CD4-positive, CD25-positive, alpha-beta regulatory T cell (primary cell): ENCODE measurements around the gene FMOD. TPM values are rescaled to one million over a fixed set of nuclear protein-coding genes. Genes with fewer than 3 reads are reported as not detected.
A peak's percentile ranks its signal among the peaks of the same experiment; 100 is the strongest.

Source experiments
- ATAC-seq, 2 donors: fragments of 150-1000 bp; cut with Tn5 transposase; one replicate each; pipeline ENCODE4 v1.10.0; 2021; ENCODE audit warnings: low read depth in 2 of 2, moderate number of reproducible peaks in 2 of 2, moderate library complexity in 1 of 2
- DNase-seq, 3 donors: peaks; one replicate each; pipeline versions ENCODE4 v3.0.0 to v3.0.0-alpha.2; 2012 to 2022; ENCODE audit warnings: mixed read lengths in 1 of 3
- H3K27ac ChIP-seq: one replicate; pipeline ENCODE4 v1.7.0; 2013; ENCODE audit warnings: mild to moderate bottlenecking, low read length; ENCODE audit not compliant: insufficient read depth, poor library complexity, severe bottlenecking
- H3K27me3 ChIP-seq: one replicate; pipeline ENCODE4 v1.7.0; 2013; ENCODE audit warnings: low read length; ENCODE audit not compliant: control insufficient read depth, insufficient read depth
- H3K36me3 ChIP-seq: one replicate; pipeline ENCODE4 v1.7.0; 2013; ENCODE audit warnings: mild to moderate bottlenecking, low read length, moderate library complexity; ENCODE audit not compliant: control insufficient read depth, insufficient read depth
- H3K4me1 ChIP-seq: 2 replicates; pipeline ENCODE4 v1.7.0; 2013; ENCODE audit warnings: mild to moderate bottlenecking, low read length; ENCODE audit not compliant: insufficient read depth, control insufficient read depth, poor library complexity, severe bottlenecking
- H3K4me3 ChIP-seq: one replicate; pipeline ENCODE4 v1.7.0; 2013; ENCODE audit warnings: low read depth, mild to moderate bottlenecking, low read length, moderate library complexity
- H3K9me3 ChIP-seq, 2 experiments: 1 replicate in 1 of 2; 2 replicates in 1 of 2; pipeline ENCODE4 v1.7.0; 2013; ENCODE audit warnings: low read length in 2 of 2, mild to moderate bottlenecking in 1 of 2, moderate library complexity in 1 of 2; ENCODE audit not compliant: control insufficient read depth in 2 of 2
- H3K27ac Mint-ChIP-seq, 3 donors: one replicate each; pipeline ENCODE4 v1.8.0; 2020 to 2022; ENCODE audit warnings: mild to moderate bottlenecking in 3 of 3, mixed read lengths in 3 of 3, moderate library complexity in 2 of 3
- H3K27me3 Mint-ChIP-seq: one replicate; pipeline ENCODE4 v1.8.0; 2022; ENCODE audit warnings: mild to moderate bottlenecking, mixed read lengths
- H3K36me3 Mint-ChIP-seq: one replicate; pipeline ENCODE4 v1.8.0; 2020; ENCODE audit warnings: mixed read lengths
- H3K4me1 Mint-ChIP-seq, 4 donors: one replicate each; pipeline ENCODE4 v1.8.0; 2020 to 2022; ENCODE audit warnings: mixed read lengths in 4 of 4, mild to moderate bottlenecking in 1 of 4
- H3K4me3 Mint-ChIP-seq, 4 donors: one replicate each; pipeline ENCODE4 v1.8.0; 2020 to 2022; ENCODE audit warnings: mild to moderate bottlenecking in 4 of 4, mixed read lengths in 4 of 4, moderate library complexity in 3 of 4
- H3K9me3 Mint-ChIP-seq, 7 donors: one replicate each; pipeline ENCODE4 v1.8.0; 2020 to 2022; ENCODE audit warnings: mixed read lengths in 7 of 7, mild to moderate bottlenecking in 3 of 7, moderate library complexity in 2 of 7
- polyA plus RNA-seq, 4 donors: library from polyadenylated mRNA; unstranded; fragments of 300-500 nt; fragmentation: Illumina TruSeq; gene quantifications; one replicate each; pipeline ENCODE4 v1.2.3, GENCODE V29; 2021
- total RNA-seq: library from RNA; stranded (reverse); gene quantifications from one replicate; pipeline ENCODE4 v1.2.3, GENCODE V29; 2022

FMOD gene
- total and polyA plus RNA-seq, 5 donors from 2014 or later: not detected

- Mint-ChIP-seq H3K27ac (peak overlapping the region; percentile 98 to 99 (median 98)), H3K36me3 (no peaks in the 10 kb centered on the region), H3K27me3 (no peaks in the 10 kb centered on the region), H3K9me3 (no peaks in the 10 kb centered on the region), H3K4me3 (peak overlapping the region; percentile 84 to 90 (median 88)), H3K4me1 (peaks cover 31 to 94% (median 70%) of the 10 kb centered on the region in 4 donors)
- Histone ChIP-seq H3K27me3 (no peaks in the 10 kb centered on the region), H3K36me3 (no peaks in the 10 kb centered on the region), H3K4me3 (peak overlapping the region; percentile 69), H3K27ac (peak overlapping the region; percentile 100), H3K4me1 (peaks cover 91% of the 10 kb centered on the region), H3K9me3 (no peaks in the 10 kb centered on the region)
- ATAC-seq (peak; percentile 6 to 7), DNase-seq (peak; percentile 39 to 83 (median 76))
Observed at GRCh38 chr1:203324105-203325025, 26.6 kb downstream of the FMOD start.

GRCh38 chr1:203323587-203323986 lies 27.3 kb downstream of the FMOD start:
- no peaks in the 10 kb centered on the region for H3K9me3 Mint-ChIP-seq

GRCh38 chr1:203322500-203323179 lies 28.3 kb downstream of the FMOD start:
- Histone ChIP-seq H3K4me1 (peaks cover 90% of the 10 kb centered on the region), H3K27ac (peak overlapping the region; percentile 100), H3K4me3 (peak overlapping the region; percentile 12), H3K9me3 (no peaks in the 10 kb centered on the region), H3K36me3 (no peaks in the 10 kb centered on the region), H3K27me3 (no peaks in the 10 kb centered on the region)
- H3K36me3 Mint-ChIP-seq: no peaks in the 10 kb centered on the region
- peak overlapping the region; percentile 98 to 99 (median 98) for H3K27ac Mint-ChIP-seq
- peak overlapping the region; percentile 84 to 90 (median 88) for H3K4me3 Mint-ChIP-seq
- H3K27me3 Mint-ChIP-seq: no peaks in the 10 kb centered on the region
- H3K4me1 Mint-ChIP-seq: peaks cover 39 to 95% (median 71%) of the 10 kb centered on the region in 4 donors
- ATAC-seq: no peak
- no peak for DNase-seq
- no peaks in the 10 kb centered on the region for H3K9me3 Mint-ChIP-seq

More at GRCh38 chr1:203323587-203323986, 27.3 kb downstream of the FMOD start:
- H3K4me3 Mint-ChIP-seq: peak overlapping the region; percentile 84 to 90 (median 88)
- DNase-seq: no peak
- H3K27me3 ChIP-seq: no peaks in the 10 kb centered on the region
- H3K4me1 Mint-ChIP-seq: peaks cover 35 to 96% (median 74%) of the 10 kb centered on the region in 4 donors
- peak overlapping the region; percentile 100 for H3K27ac ChIP-seq
- no peaks in the 10 kb centered on the region for H3K36me3 ChIP-seq
- H3K36me3 Mint-ChIP-seq: no peaks in the 10 kb centered on the region
- H3K4me1 ChIP-seq: peaks cover 95% of the 10 kb centered on the region
- ATAC-seq: no peak
- H3K4me3 ChIP-seq: peak overlapping the region; percentile 69
- H3K27me3 Mint-ChIP-seq: no peaks in the 10 kb centered on the region
- H3K27ac Mint-ChIP-seq: peak overlapping the region; percentile 98 to 99 (median 98)
- H3K9me3 ChIP-seq: no peaks in the 10 kb centered on the region

GRCh38 chr1:203321273-203322052 lies 29.5 kb downstream of the FMOD start:
- no peaks in the 10 kb centered on the region for H3K9me3 ChIP-seq
- no peaks in the 10 kb centered on the region for H3K36me3 Mint-ChIP-seq
- H3K36me3 ChIP-seq: no peaks in the 10 kb centered on the region
- H3K4me3 ChIP-seq: peak overlapping the region; percentile 45
- peak overlapping the region; percentile 98 to 99 (median 98) for H3K27ac Mint-ChIP-seq
- H3K9me3 Mint-ChIP-seq: no peaks in the 10 kb centered on the region
- peak overlapping the region; percentile 100 for H3K27ac ChIP-seq
- no peaks in the 10 kb centered on the region for H3K27me3 ChIP-seq
- H3K4me1 ChIP-seq: peaks cover 80% of the 10 kb centered on the region
- H3K4me3 Mint-ChIP-seq: peak overlapping the region; percentile 56 to 90 (median 86)
- ATAC-seq: peak in 1 of 2 donors; percentile 1
- H3K4me1 Mint-ChIP-seq: peaks cover 42 to 99% (median 74%) of the 10 kb centered on the region in 4 donors
- DNase-seq: peak in 1 of 3 donors; percentile 39
- H3K27me3 Mint-ChIP-seq: no peaks in the 10 kb centered on the region

- H3K9me3 Mint-ChIP-seq: no peaks in the 10 kb centered on the region
- H3K4me3 ChIP-seq: peak overlapping the region; percentile 45
- DNase-seq (peak; percentile 69 to 95 (median 83)), ATAC-seq (peak; percentile 78 to 81)
- no peaks in the 10 kb centered on the region for H3K9me3 ChIP-seq
- no peaks in the 10 kb centered on the region for H3K27me3 ChIP-seq
- H3K4me3 Mint-ChIP-seq: peak overlapping the region; percentile 79 to 90 (median 86)
- H3K4me1 Mint-ChIP-seq: peaks cover 42 to 96% (median 73%) of the 10 kb centered on the region in 4 donors
- H3K4me1 ChIP-seq: peaks cover 73% of the 10 kb centered on the region
- peaks cover 2% of the 10 kb centered on the region for H3K36me3 Mint-ChIP-seq
- peak overlapping the region; percentile 100 for H3K27ac ChIP-seq
- no peaks in the 10 kb centered on the region for H3K27me3 Mint-ChIP-seq
- H3K27ac Mint-ChIP-seq: peak overlapping the region; percentile 98 to 99 (median 98)
- H3K36me3 ChIP-seq: no peaks in the 10 kb centered on the region
Observed at GRCh38 chr1:203320591-203321272, 30.2 kb downstream of the FMOD start.

GRCh38 chr1:203318229-203318517 lies 32.7 kb downstream of the FMOD start:
- peak overlapping the region in 1 of 4 donors; percentile 61 for H3K4me3 Mint-ChIP-seq
- H3K4me1 ChIP-seq: peaks cover 49% of the 10 kb centered on the region
- no peak overlapping the region for H3K27ac ChIP-seq
- H3K9me3 ChIP-seq: no peaks in the 10 kb centered on the region
- ATAC-seq (no peak), DNase-seq (no peak)
- no peaks in the 10 kb centered on the region for H3K27me3 ChIP-seq
- H3K27ac Mint-ChIP-seq: peak overlapping the region in 2 of 3 donors; percentile 78 to 98
- H3K4me1 Mint-ChIP-seq: peaks cover 32 to 85% (median 61%) of the 10 kb centered on the region in 4 donors
- H3K36me3 ChIP-seq: no peaks in the 10 kb centered on the region
- H3K4me3 ChIP-seq: no peak overlapping the region
- no peaks in the 10 kb centered on the region for H3K9me3 Mint-ChIP-seq
- H3K36me3 Mint-ChIP-seq: peaks cover 8% of the 10 kb centered on the region
- no peaks in the 10 kb centered on the region for H3K27me3 Mint-ChIP-seq
